ENCODE data around the gene OTOGL.

Gene OTOGL

DNA sequence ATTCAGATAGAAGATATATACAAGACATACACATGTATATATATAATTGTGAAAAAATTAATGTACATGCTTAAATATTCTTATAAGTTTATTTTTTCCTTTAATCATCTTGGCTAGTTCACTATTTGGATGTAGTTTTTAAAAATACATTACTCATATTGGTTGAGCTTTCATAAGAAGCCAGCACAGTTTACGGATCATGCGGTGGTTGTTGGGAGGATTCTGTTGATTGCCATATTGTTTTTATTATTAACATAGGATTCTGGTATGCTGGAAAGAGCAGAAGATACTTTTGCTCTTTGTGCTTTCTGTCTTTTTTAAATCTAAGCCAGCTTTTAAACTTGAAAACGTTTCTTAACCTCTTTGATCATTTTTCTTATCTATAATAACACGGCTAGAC lies 163.4 kb downstream of the OTOGL start:
- no peak overlapping the region for H3K9ac ChIP-seq (ENCODE audit: low read length in 5 of 5)
- no peaks in the 10 kb centered on the region for H3K4me1 ChIP-seq (ENCODE audit: control insufficient read depth in 5 of 5, insufficient read depth in 5 of 5, low read length in 5 of 5)
- H3K27ac ChIP-seq (ENCODE audit: low read depth, low read length), result no peak overlapping the region
- no peaks in the 10 kb centered on the region for H3K9me3 ChIP-seq (ENCODE audit: control insufficient read depth in 5 of 5, low read length in 5 of 5)
- H3K36me3 ChIP-seq (ENCODE audit: control insufficient read depth in 5 of 5, insufficient read depth in 5 of 5, low read length in 5 of 5), result no peaks in the 10 kb centered on the region
- H3K4me3 ChIP-seq (ENCODE audit: low read depth in 1 of 5, low read length in 5 of 5), result no peak overlapping the region
- H3K27me3 ChIP-seq (ENCODE audit: control insufficient read depth in 5 of 5, insufficient read depth in 4 of 5, low read length in 5 of 5), result no peaks in the 10 kb centered on the region

DNA sequence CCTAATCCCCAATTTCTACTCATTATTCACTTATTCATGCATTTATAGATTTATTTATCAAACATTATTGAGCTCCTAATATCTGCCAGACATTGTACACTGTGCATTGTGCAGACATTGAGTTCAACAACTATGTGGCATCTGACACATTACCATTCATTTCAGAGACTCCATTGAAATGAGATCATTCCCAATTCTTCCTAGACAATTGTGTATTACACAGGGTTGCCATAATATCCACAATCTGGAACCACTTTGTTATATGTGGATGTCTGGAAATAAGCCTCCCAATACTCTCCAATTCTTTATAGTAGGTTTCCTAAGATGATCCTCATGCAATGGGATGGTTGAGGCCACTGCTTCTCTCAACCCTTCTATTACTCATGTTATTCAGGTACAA lies 165.0 kb downstream of the OTOGL start:
- no peaks in the 10 kb centered on the region for H3K27me3 ChIP-seq (ENCODE audit: control insufficient read depth in 5 of 5, insufficient read depth in 4 of 5, low read length in 5 of 5)
- H3K27ac ChIP-seq (ENCODE audit: low read depth, low read length), result no peak overlapping the region
- H3K4me1 ChIP-seq (ENCODE audit: control insufficient read depth in 5 of 5, insufficient read depth in 5 of 5, low read length in 5 of 5), result peaks cover 0 to 2% (median 0%) of the 10 kb centered on the region in 5 donors
- H3K36me3 ChIP-seq (ENCODE audit: control insufficient read depth in 5 of 5, insufficient read depth in 5 of 5, low read length in 5 of 5), result no peaks in the 10 kb centered on the region
- no peak overlapping the region for H3K4me3 ChIP-seq (ENCODE audit: low read depth in 1 of 5, low read length in 5 of 5)
- no peaks in the 10 kb centered on the region for H3K9me3 ChIP-seq (ENCODE audit: control insufficient read depth in 5 of 5, low read length in 5 of 5)
- no peak overlapping the region for H3K9ac ChIP-seq (ENCODE audit: low read length in 5 of 5)

DNA sequence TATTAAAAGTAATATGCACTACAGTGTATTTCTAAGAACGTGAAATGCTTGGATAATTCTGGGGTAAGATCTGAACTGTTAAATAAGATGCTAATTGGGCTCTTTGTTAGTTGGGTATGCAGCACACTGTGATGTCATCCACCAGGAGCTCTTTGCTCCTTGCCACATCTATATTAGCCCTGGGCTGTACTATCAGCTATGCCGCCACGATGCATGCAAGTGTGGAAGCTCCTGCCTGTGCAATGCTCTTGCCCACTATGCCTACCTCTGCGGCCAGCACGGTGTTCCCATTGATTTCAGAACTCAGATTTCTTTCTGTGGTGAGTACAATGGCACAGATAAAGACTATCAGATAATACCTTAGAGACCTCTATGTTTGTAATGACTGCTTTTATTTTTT lies 165.6 kb downstream of the OTOGL start:
- Histone ChIP-seq H3K27me3 (ENCODE audit: control insufficient read depth in 5 of 5, insufficient read depth in 4 of 5, low read length in 5 of 5) (no peaks in the 10 kb centered on the region), H3K9ac (ENCODE audit: low read length in 5 of 5) (no peak overlapping the region), H3K9me3 (ENCODE audit: control insufficient read depth in 5 of 5, low read length in 5 of 5) (no peaks in the 10 kb centered on the region), H3K27ac (ENCODE audit: low read depth, low read length) (no peak overlapping the region), H3K4me3 (ENCODE audit: low read depth in 1 of 5, low read length in 5 of 5) (no peak overlapping the region), H3K36me3 (ENCODE audit: control insufficient read depth in 5 of 5, insufficient read depth in 5 of 5, low read length in 5 of 5) (no peaks in the 10 kb centered on the region), H3K4me1 (ENCODE audit: control insufficient read depth in 5 of 5, insufficient read depth in 5 of 5, low read length in 5 of 5) (peaks cover 0 to 6% (median 0%) of the 10 kb centered on the region in 5 donors)

DNA sequence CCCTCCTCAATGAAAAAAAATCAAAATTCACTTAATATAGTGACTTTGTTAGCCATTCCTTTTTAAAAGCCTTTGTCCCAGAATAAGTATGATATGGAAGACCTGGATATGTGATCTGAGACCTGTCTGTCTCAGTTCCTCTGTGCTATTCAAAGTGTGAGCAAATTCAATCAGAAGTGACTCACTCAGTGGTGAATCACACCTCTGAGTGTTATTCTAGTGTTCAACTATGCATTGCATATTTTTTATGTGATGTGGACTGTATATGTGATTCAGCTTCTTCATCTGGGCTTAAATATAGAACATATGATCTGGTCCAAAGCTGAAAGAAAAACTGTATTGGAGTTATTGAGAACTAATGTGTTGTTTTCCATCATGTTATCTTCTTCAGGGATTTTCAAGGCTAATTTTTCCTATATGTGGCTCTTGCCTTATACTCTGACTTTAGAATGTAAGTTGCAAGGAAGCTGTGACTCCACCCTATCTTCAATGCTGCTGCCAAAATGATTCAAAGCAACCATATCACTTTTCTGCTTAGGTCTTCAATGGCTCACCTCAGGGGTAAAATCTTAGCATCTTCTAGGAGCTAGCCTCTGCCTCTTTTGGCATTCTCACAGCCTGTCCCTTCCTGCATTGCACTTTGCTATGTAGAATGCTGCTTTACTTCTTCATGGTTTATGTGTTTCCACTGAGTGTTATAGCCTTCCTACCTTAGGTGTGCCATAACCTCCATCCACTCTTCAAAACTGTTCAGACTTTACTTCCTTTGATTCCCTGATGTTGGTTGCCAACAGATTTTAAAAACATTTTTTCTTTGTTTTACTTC lies 169.8 kb downstream of the OTOGL start:
- H3K27ac ChIP-seq (ENCODE audit: low read depth, low read length), result no peak overlapping the region
- no peaks in the 10 kb centered on the region for H3K36me3 ChIP-seq (ENCODE audit: control insufficient read depth in 5 of 5, insufficient read depth in 5 of 5, low read length in 5 of 5)

DNA sequence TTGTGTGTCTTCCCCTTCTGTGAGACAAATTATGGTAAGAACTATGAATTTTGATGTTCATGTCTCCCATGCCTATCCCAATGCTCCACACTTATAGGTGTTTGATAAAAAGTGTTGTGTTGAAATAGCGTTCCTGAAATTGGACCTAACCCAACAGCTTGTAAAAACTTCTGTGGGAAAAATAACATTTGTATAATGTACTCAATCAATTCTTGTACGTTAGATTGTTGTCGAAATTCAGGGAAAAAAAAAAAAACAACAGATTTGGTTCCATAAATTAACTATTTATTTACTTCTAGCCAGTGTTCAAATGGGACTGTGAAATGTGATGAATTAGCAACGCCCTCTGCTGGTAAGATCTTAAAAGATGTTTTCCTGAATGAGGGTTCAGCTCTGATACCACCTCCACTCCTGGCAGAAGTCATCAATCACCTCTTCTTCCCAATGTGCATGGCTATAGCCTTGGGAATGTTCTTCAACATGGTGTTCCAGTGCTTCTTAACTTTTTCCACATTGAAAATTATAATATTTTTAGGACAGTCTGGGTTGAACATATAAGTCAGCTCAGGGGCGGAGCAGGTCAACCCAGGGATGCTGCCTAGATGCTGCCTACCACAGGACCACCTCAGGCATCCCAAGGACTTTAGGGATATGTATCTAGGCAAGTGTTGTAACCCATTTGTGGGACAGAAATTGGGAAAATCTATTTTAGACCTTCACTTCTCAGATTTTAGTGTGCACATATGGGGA lies 170.6 kb downstream of the OTOGL start:
- Histone ChIP-seq H3K9me3 (ENCODE audit: control insufficient read depth in 5 of 5, low read length in 5 of 5) (no peaks in the 10 kb centered on the region), H3K9ac (ENCODE audit: low read length in 5 of 5) (no peak overlapping the region), H3K27me3 (ENCODE audit: control insufficient read depth in 5 of 5, insufficient read depth in 4 of 5, low read length in 5 of 5) (no peaks in the 10 kb centered on the region), H3K4me3 (ENCODE audit: low read depth in 1 of 5, low read length in 5 of 5) (no peak overlapping the region), H3K4me1 (ENCODE audit: control insufficient read depth in 5 of 5, insufficient read depth in 5 of 5, low read length in 5 of 5) (peaks cover 0 to 6% (median 0%) of the 10 kb centered on the region in 5 donors), H3K27ac (ENCODE audit: low read depth, low read length) (no peak overlapping the region), H3K36me3 (ENCODE audit: control insufficient read depth in 5 of 5, insufficient read depth in 5 of 5, low read length in 5 of 5) (no peaks in the 10 kb centered on the region)

More for the DNA sequence above, 169.8 kb downstream of the OTOGL start:
- no peak overlapping the region for H3K9ac ChIP-seq (ENCODE audit: low read length in 5 of 5)
- H3K27me3 ChIP-seq (ENCODE audit: control insufficient read depth in 5 of 5, insufficient read depth in 4 of 5, low read length in 5 of 5), result no peaks in the 10 kb centered on the region
- H3K9me3 ChIP-seq (ENCODE audit: control insufficient read depth in 5 of 5, low read length in 5 of 5), result no peaks in the 10 kb centered on the region
- no peak overlapping the region for H3K4me3 ChIP-seq (ENCODE audit: low read depth in 1 of 5, low read length in 5 of 5)
- H3K4me1 ChIP-seq (ENCODE audit: control insufficient read depth in 5 of 5, insufficient read depth in 5 of 5, low read length in 5 of 5), result peaks cover 0 to 6% (median 0%) of the 10 kb centered on the region in 5 donors

DNA sequence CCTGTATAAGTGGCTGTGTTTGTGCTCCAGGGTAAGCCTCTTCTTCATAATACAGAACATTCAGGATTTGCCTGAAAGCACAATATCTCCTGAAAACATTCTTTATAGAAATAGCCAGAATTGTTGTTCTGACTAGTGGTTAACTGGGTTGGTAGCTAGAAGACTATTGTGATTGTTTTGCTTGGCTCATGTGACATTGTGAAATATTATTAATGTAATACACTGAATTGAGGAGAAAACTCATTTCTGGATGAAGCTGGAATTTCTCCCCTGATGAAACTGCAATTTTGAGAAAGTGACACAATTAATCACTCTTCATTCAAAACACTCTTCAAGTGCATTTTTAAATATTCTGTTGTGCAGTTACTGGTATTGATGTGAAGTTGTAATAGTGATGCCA lies 172.4 kb downstream of the OTOGL start:
- Histone ChIP-seq H3K9ac (ENCODE audit: low read length in 5 of 5) (no peak overlapping the region), H3K4me3 (ENCODE audit: low read depth in 1 of 5, low read length in 5 of 5) (no peak overlapping the region), H3K9me3 (ENCODE audit: control insufficient read depth in 5 of 5, low read length in 5 of 5) (no peaks in the 10 kb centered on the region), H3K27me3 (ENCODE audit: control insufficient read depth in 5 of 5, insufficient read depth in 4 of 5, low read length in 5 of 5) (no peaks in the 10 kb centered on the region), H3K27ac (ENCODE audit: low read depth, low read length) (no peak overlapping the region), H3K4me1 (ENCODE audit: control insufficient read depth in 5 of 5, insufficient read depth in 5 of 5, low read length in 5 of 5) (peaks cover 0 to 6% (median 0%) of the 10 kb centered on the region in 5 donors), H3K36me3 (ENCODE audit: control insufficient read depth in 5 of 5, insufficient read depth in 5 of 5, low read length in 5 of 5) (no peaks in the 10 kb centered on the region)

DNA sequence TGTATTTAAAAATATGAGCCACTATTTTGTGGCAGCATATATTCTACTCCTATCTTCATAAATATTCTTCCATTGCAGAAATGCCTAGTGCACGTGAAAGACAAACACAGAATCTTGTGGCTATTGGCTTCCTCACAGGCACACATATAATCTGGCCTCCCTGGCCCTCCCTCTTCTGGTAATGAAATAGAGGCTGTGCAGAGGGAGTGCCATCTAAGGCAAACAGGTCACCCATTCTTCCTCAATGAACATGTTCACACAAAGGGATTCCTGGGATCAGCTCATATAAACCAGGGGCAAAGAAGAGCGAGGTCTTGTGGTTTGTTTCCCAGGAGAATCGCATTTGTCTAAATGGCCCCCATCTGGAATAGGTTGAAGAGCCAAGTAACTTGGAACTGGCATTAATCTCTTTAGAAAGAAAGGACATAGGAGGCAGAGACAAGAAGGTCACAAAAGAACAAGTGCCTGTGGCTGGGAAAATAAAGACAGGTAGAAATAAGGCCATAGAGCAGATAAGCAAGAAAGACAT lies 173.1 kb downstream of the OTOGL start:
- peaks cover 0 to 6% (median 0%) of the 10 kb centered on the region in 5 donors for H3K4me1 ChIP-seq (ENCODE audit: control insufficient read depth in 5 of 5, insufficient read depth in 5 of 5, low read length in 5 of 5)
- no peak overlapping the region for H3K4me3 ChIP-seq (ENCODE audit: low read depth in 1 of 5, low read length in 5 of 5)
- H3K36me3 ChIP-seq (ENCODE audit: control insufficient read depth in 5 of 5, insufficient read depth in 5 of 5, low read length in 5 of 5), result no peaks in the 10 kb centered on the region
- no peak overlapping the region for H3K9ac ChIP-seq (ENCODE audit: low read length in 5 of 5)
- no peak overlapping the region for H3K27ac ChIP-seq (ENCODE audit: low read depth, low read length)
- H3K9me3 ChIP-seq (ENCODE audit: control insufficient read depth in 5 of 5, low read length in 5 of 5), result no peaks in the 10 kb centered on the region
- H3K27me3 ChIP-seq (ENCODE audit: control insufficient read depth in 5 of 5, insufficient read depth in 4 of 5, low read length in 5 of 5), result no peaks in the 10 kb centered on the region

DNA sequence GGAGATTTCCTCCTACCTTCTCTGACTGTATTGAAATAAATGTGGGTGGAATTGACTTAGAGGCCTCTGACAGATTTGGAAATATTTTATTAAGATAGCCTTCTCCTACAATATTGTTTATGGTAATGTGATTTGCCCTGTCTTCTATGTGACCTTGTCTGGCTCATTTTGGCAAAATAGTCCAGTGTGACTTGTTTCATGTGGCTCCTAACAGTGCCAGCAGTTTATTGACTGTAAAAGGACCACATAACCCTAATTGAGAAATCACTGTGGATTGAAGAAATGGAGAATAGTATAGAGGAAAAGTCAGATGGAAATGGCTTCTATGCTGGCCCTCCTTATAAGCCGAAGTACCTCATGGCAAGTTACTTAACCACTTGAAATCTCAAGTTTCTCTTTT lies 173.8 kb downstream of the OTOGL start:
- no peak overlapping the region for H3K4me3 ChIP-seq (ENCODE audit: low read depth in 1 of 5, low read length in 5 of 5)
- no peaks in the 10 kb centered on the region for H3K9me3 ChIP-seq (ENCODE audit: control insufficient read depth in 5 of 5, low read length in 5 of 5)
- H3K27ac ChIP-seq (ENCODE audit: low read depth, low read length), result no peak overlapping the region
- H3K27me3 ChIP-seq (ENCODE audit: control insufficient read depth in 5 of 5, insufficient read depth in 4 of 5, low read length in 5 of 5), result no peaks in the 10 kb centered on the region
- H3K4me1 ChIP-seq (ENCODE audit: control insufficient read depth in 5 of 5, insufficient read depth in 5 of 5, low read length in 5 of 5), result peaks cover 0 to 6% (median 0%) of the 10 kb centered on the region in 5 donors
- H3K9ac ChIP-seq (ENCODE audit: low read length in 5 of 5), result no peak overlapping the region
- H3K36me3 ChIP-seq (ENCODE audit: control insufficient read depth in 5 of 5, insufficient read depth in 5 of 5, low read length in 5 of 5), result no peaks in the 10 kb centered on the region

DNA sequence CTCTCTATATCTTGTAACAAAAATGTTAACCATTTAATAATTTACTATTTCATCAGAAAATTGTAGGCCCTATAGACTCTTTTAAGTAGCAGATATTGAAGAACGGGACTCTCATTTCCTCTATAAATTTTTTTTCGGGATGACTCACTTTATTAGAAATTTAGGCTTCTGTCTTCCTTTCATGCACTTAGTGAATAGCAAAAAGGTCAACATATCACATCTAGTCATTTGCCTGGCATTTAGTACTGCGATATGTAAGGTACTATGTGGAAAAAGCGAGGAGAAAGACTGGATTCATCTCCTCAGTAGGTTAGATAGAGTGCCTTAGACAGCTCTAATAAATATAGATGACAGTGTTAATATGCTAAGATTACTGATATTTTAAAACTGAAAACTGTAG lies 178.4 kb downstream of the OTOGL start:
- H3K4me1 ChIP-seq (ENCODE audit: control insufficient read depth in 5 of 5, insufficient read depth in 5 of 5, low read length in 5 of 5), result no peaks in the 10 kb centered on the region
- no peaks in the 10 kb centered on the region for H3K36me3 ChIP-seq (ENCODE audit: control insufficient read depth in 5 of 5, insufficient read depth in 5 of 5, low read length in 5 of 5)
- H3K9ac ChIP-seq (ENCODE audit: low read length in 5 of 5), result no peak overlapping the region
- no peak overlapping the region for H3K4me3 ChIP-seq (ENCODE audit: low read depth in 1 of 5, low read length in 5 of 5)
- H3K9me3 ChIP-seq (ENCODE audit: control insufficient read depth in 5 of 5, low read length in 5 of 5), result peaks cover 0 to 7% (median 0%) of the 10 kb centered on the region in 5 donors
- H3K27ac ChIP-seq (ENCODE audit: low read depth, low read length), result no peak overlapping the region
- H3K27me3 ChIP-seq (ENCODE audit: control insufficient read depth in 5 of 5, insufficient read depth in 4 of 5, low read length in 5 of 5), result no peaks in the 10 kb centered on the region

DNA sequence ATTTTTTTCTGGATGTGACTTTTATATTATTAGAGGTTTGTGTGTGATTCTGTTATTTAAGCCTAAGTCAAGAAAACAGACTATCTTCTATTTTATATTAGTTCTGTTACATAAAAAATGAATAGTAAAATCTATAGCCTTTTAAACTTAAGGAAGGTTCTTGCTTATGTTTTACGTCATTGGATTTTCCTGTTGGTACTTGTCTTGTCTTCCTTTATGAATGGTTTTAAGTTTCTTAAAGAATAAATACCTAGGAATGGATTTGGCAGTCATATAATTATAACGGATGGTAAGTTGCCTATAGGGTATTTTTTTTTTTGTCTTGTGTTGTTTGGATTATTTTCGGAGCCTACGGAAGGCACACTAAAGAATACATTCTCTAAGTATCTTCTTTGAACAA lies 182.9 kb downstream of the OTOGL start:
- Histone ChIP-seq H3K9ac (ENCODE audit: low read length in 5 of 5) (no peak overlapping the region), H3K27ac (ENCODE audit: low read depth, low read length) (no peak overlapping the region), H3K4me3 (ENCODE audit: low read depth in 1 of 5, low read length in 5 of 5) (no peak overlapping the region), H3K36me3 (ENCODE audit: control insufficient read depth in 5 of 5, insufficient read depth in 5 of 5, low read length in 5 of 5) (no peaks in the 10 kb centered on the region), H3K27me3 (ENCODE audit: control insufficient read depth in 5 of 5, insufficient read depth in 4 of 5, low read length in 5 of 5) (no peaks in the 10 kb centered on the region), H3K4me1 (ENCODE audit: control insufficient read depth in 5 of 5, insufficient read depth in 5 of 5, low read length in 5 of 5) (no peaks in the 10 kb centered on the region), H3K9me3 (ENCODE audit: control insufficient read depth in 5 of 5, low read length in 5 of 5) (peaks cover 0 to 7% (median 0%) of the 10 kb centered on the region in 5 donors)
